ENCODE data around the gene SLC4A1AP. TPM values are rescaled to one million over a fixed set of nuclear protein-coding genes. Genes with fewer than 3 reads are reported as not detected.

Gene SLC4A1AP
- total and polyA plus RNA-seq, 2 of the 13 experiments (the other 11 are each of a cell fraction or from before 2014, with no cell fraction given) = 15.3 to 44.6 TPM

DNA sequence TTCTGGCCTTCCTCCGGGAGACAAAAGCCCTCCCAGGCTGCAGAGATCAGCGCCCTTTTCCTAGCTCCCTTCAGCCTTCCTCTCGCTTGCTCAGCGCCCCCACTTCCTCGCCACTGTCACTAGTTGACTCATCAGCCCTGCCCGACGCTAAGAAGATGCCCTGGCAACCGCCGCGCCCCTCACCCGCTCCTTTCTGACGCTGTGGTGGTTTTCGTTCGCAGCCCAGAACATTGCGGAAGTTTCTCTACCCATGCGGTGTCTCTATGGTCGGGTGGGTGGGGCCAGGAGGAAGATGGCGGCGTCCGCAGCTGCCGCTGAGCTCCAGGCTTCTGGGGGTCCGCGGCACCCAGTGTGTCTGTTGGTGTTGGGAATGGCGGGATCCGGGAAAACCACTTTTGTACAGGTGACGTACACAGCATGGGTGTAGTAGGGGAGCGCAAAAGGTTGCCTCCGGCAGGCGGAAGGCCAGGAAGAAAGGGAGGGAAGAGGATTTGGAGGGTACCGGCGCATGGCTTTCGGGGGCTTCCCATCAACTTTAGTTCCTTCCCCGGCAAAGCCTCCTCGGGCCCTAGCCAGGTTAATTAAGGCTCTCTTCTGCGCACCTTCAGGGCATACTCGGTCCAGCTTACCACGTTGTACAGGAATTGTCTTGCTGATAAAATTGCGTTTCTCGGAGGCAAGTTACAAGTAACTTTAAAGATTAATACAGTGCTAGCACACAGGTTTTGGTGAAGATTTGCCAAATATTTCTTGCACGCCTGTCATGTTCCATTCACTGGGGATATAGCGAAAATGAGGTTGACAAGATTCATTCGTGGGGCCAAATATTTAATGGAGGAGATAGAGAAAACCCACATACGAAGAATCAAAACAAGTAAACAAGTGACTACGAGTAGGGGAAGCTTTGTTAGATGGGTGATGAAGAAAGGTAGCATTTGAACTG lies 34.7 kb upstream of the SLC4A1AP start, which contains the start of the genes CCDC121 and GPN1 (continued):
- TF ChIP-seq, protein P1, sequence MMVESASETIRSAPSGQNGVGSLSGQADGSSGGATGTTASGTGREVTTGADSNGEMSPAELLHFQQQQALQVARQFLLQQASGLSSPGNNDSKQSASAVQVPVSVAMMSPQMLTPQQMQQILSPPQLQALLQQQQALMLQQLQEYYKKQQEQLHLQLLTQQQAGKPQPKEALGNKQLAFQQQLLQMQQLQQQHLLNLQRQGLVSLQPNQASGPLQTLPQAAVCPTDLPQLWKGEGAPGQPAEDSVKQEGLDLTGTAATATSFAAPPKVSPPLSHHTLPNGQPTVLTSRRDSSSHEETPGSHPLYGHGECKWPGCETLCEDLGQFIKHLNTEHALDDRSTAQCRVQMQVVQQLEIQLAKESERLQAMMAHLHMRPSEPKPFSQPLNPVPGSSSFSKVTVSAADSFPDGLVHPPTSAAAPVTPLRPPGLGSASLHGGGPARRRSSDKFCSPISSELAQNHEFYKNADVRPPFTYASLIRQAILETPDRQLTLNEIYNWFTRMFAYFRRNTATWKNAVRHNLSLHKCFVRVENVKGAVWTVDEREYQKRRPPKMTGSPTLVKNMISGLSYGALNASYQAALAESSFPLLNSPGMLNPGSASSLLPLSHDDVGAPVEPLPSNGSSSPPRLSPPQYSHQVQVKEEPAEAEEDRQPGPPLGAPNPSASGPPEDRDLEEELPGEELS (CRISPR knock-in tag; IDR thresholded peaks at IDR 0.05) = peak; percentile 59; the same call in 1 of the 2 replicates
- TF ChIP-seq, protein P2, sequence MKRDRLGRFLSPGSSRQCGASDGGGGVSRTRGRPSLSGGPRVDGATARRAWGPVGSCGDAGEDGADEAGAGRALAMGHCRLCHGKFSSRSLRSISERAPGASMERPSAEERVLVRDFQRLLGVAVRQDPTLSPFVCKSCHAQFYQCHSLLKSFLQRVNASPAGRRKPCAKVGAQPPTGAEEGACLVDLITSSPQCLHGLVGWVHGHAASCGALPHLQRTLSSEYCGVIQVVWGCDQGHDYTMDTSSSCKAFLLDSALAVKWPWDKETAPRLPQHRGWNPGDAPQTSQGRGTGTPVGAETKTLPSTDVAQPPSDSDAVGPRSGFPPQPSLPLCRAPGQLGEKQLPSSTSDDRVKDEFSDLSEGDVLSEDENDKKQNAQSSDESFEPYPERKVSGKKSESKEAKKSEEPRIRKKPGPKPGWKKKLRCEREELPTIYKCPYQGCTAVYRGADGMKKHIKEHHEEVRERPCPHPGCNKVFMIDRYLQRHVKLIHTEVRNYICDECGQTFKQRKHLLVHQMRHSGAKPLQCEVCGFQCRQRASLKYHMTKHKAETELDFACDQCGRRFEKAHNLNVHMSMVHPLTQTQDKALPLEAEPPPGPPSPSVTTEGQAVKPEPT (CRISPR knock-in tag; IDR thresholded peaks at IDR 0.05; ENCODE audit: low read depth) = no peak
- TF ChIP-seq, protein P3, sequence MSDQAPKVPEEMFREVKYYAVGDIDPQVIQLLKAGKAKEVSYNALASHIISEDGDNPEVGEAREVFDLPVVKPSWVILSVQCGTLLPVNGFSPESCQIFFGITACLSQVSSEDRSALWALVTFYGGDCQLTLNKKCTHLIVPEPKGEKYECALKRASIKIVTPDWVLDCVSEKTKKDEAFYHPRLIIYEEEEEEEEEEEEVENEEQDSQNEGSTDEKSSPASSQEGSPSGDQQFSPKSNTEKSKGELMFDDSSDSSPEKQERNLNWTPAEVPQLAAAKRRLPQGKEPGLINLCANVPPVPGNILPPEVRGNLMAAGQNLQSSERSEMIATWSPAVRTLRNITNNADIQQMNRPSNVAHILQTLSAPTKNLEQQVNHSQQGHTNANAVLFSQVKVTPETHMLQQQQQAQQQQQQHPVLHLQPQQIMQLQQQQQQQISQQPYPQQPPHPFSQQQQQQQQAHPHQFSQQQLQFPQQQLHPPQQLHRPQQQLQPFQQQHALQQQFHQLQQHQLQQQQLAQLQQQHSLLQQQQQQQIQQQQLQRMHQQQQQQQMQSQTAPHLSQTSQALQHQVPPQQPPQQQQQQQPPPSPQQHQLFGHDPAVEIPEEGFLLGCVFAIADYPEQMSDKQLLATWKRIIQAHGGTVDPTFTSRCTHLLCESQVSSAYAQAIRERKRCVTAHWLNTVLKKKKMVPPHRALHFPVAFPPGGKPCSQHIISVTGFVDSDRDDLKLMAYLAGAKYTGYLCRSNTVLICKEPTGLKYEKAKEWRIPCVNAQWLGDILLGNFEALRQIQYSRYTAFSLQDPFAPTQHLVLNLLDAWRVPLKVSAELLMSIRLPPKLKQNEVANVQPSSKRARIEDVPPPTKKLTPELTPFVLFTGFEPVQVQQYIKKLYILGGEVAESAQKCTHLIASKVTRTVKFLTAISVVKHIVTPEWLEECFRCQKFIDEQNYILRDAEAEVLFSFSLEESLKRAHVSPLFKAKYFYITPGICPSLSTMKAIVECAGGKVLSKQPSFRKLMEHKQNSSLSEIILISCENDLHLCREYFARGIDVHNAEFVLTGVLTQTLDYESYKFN (CRISPR knock-in tag; conservative IDR thresholded peaks at IDR 0.05) = peak; percentile 48
- TF ChIP-seq ESRRA (CRISPR knock-in tag; IDR thresholded peaks at IDR 0.05; ENCODE audit: low read depth) (no peak; the same call in 1 of the 2 replicates), RFX5 (IDR thresholded peaks at IDR 0.05; ENCODE audit: low read depth, low read length) (no peak), ZSCAN30 (CRISPR knock-in tag; IDR thresholded peaks at IDR 0.05) (peak; percentile 82; the same call in 1 of the 2 replicates), KDM2A (CRISPR knock-in tag; IDR thresholded peaks at IDR 0.05; ENCODE audit: borderline replicate concordance, low read depth) (peak; percentile 95), ZNF746 (CRISPR knock-in tag; IDR thresholded peaks at IDR 0.05) (no peak), NFIC (IDR thresholded peaks at IDR 0.05; ENCODE audit: low read length) (no peak), ZNF317 (CRISPR knock-in tag; IDR thresholded peaks at IDR 0.05) (no peak), HMGA1 (CRISPR knock-in tag; conservative IDR thresholded peaks at IDR 0.05) (no peak), ZNF543 (CRISPR knock-in tag; IDR thresholded peaks at IDR 0.05) (peak; percentile 52; the same call in 1 of the 2 replicates), KDM3A (CRISPR knock-in tag; IDR thresholded peaks at IDR 0.05; ENCODE audit: low read depth) (peak; percentile 80), ZNF34 (CRISPR knock-in tag; IDR thresholded peaks at IDR 0.05; ENCODE audit: borderline replicate concordance) (no peak), SRY (CRISPR knock-in tag; IDR thresholded peaks at IDR 0.05) (0 out of 2 replicates have a peak, but pooled peaks have one; percentile 89), ZNF775 (CRISPR knock-in tag; IDR thresholded peaks at IDR 0.05; ENCODE audit: borderline replicate concordance) (no peak), TARDBP (CRISPR knock-in tag; IDR thresholded peaks at IDR 0.05) (peak; percentile 86)
- TF ChIP-seq, protein P4, sequence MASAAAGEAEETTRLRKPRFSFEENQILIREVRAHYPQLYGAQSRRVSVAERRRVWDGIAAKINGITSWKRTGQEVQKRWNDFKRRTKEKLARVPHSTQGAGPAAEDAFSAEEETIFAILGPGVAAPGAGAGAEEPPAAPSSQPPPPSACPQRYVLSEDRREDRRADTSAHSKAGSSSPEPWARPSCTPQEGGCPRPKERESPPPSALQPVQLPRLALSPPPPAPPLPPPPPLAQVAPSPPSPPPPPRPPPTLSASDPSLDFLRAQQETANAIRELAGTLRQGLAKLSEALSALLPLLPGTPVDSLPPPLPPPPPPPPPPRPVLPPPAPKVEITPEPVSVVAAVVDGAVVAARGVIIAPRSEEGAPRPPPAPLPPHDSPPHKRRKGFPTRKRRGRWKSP (CRISPR knock-in tag; IDR thresholded peaks at IDR 0.05) = peak; percentile 91
- TF ChIP-seq, protein P5, sequence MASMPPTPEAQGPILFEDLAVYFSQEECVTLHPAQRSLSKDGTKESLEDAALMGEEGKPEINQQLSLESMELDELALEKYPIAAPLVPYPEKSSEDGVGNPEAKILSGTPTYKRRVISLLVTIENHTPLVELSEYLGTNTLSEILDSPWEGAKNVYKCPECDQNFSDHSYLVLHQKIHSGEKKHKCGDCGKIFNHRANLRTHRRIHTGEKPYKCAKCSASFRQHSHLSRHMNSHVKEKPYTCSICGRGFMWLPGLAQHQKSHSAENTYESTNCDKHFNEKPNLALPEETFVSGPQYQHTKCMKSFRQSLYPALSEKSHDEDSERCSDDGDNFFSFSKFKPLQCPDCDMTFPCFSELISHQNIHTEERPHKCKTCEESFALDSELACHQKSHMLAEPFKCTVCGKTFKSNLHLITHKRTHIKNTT (CRISPR knock-in tag; IDR thresholded peaks at IDR 0.05) = no peak

Measured in HepG2 (cell line).